ENCODE measurements around the gene TAL1.
A peak's percentile ranks its signal among the peaks of the same experiment; 100 is the strongest.

Gene TAL1

GRCh38 chr1:47188791-47189785 is 42.9 kb downstream of the TAL1 start:
- no peak for DNase-seq (ENCODE audit: low read depth in 2 of 2)

- DNase-seq (ENCODE audit: low read depth in 2 of 2) = no peak
Measured at GRCh38 chr1:47187926-47188250, 44.1 kb downstream of the TAL1 start.

DNA sequence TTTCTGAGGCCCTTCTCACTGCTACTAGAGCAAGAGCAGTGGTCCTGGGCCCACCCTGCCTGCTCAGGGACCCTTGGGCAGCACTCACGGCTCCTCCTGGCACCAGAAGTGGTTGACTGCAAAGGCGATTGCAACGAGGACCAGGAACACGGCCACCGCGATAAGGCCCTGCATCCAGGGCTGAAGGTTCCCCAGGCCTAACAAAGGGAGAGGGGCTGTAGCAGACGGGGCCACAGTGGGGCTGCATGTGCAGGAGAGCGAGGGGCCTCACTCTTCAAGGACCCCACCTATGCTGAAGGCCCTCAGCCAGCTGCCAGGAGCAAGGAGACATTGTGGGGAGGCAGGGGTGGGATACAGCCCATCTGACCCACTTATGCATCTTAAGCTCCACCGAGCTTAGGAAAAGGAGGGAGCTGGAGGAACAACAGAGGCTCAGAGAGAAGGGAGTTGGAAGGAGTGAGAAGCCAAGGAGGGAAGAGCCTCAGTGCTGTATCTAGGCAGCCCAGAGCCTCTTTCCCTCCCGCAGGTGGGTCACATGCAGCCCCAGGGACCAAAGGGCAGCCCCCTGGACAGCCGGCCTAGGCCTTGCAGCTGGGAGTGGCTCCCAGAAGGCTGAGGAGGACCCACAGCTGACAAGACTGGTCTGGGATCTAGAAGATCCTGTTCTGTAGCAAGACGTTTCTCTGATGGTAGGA is 44.6 kb downstream of the TAL1 start:
- no peak for DNase-seq (ENCODE audit: low read depth in 2 of 2)

- no peak for DNase-seq (ENCODE audit: low read depth in 2 of 2)
Measured at GRCh38 chr1:47186267-47187185, 45.5 kb downstream of the TAL1 start.

DNA sequence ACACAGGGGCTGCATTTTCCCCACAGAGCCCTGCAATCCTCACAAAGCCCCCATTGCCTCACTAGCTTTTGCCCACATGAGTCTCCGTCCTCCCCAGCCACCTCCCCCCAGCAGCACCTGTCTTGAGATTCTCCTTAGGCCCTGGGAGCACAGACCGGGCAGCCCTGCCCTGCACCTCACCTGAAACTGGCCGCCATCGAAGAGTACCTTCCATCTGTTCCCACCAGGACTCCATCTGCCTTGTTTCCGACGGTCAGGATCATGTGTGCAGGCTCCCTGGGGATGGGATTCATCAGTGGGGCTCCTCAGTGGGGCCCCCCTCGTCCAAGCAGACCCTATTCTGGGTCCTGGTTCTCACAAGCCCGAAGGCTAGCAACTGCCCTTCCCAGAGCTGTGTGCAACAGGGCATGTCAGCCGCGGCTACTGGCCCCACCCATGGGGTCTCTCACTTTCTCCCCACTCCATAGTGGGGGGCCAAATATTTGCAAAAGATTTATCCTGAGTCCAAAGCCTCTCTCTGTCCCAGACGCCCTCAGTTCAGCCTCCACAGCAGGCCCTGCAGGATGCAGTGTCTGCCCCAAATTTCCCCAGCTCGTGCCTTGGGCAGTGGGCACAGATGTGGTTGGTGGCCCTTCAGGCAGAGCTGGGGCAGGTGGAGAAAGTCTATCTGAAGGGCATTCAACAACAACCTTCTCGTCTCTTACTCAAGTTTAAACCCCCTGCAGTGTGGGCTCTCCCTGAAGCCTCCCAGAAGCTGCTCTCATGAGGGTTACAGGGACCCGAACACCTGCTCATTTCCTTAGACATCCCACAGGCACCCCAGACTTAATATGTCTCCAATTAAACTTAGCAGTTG is 47.0 kb downstream of the TAL1 start:
- DNase-seq (ENCODE audit: low read depth in 2 of 2) = no peak

- DNase-seq (ENCODE audit: low read depth in 2 of 2) = no peak
Measured at GRCh38 chr1:47184090-47184821, 47.8 kb downstream of the TAL1 start.

DNA sequence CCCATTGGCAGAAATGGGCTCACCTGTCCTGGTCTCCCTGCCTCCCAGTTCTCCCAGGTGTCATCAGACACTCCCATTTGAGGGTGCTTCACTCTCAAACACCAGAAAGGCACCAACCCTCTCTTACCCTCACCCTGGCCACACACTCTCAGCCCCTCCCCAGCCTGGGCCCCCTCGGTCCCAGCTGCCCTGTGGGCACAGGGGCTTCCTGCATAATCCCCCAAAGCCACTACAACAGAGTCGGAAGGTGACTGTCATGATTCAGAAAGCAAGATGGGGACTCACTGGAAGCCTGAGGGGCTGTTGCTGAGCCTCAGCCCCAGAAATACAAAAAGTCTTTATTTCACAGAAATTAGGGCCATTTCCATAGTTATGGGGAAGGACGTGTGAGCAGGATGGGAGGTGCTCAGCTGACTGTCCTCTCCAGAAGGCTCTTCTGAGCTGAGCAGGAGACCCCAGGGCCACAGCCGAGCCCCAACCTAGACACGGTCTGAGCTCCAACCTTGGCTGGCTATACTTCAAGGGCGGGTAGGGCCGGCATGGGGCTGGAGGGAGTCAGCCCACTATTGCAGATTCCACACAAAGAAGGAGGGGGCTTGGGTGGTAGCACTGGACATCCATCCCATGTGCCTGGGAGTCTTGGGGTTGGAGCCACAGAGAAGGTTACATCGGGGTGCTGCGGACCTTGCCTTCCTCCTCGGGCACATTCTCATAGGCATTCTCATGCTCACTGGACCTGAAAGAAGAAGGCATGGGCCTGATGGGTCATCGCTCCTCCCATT is 48.5 kb downstream of the TAL1 start:
- DNase-seq (ENCODE audit: low read depth in 2 of 2) = no peak

DNA sequence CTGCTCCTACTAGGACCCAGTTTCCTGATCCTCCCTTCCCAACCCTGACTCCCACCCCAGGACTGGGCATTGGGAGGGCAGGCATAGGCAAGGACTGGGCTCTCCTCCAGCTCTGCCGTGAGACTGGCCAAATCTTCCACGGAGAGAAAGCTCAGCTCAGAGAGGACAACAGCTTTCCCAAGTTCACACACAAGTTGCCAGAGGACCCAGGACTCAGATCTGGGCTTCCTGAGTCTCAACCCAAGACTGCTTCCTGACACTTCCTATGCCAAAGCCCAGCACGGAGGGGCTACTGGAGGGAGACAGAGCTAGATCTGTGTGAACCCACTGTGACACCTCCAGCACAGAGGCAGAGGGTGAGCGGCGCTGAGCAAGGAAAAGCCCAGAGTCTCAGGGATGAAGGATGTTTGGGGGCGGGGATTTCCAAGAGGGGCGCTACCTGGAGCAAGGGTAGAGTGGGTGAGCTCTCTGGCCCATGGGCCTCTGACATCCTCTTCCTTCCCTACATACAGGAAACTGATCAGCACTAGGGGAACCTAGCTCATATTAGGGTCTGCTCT is 49.3 kb downstream of the TAL1 start:
- no peak for DNase-seq (ENCODE audit: low read depth in 2 of 2)

DNA sequence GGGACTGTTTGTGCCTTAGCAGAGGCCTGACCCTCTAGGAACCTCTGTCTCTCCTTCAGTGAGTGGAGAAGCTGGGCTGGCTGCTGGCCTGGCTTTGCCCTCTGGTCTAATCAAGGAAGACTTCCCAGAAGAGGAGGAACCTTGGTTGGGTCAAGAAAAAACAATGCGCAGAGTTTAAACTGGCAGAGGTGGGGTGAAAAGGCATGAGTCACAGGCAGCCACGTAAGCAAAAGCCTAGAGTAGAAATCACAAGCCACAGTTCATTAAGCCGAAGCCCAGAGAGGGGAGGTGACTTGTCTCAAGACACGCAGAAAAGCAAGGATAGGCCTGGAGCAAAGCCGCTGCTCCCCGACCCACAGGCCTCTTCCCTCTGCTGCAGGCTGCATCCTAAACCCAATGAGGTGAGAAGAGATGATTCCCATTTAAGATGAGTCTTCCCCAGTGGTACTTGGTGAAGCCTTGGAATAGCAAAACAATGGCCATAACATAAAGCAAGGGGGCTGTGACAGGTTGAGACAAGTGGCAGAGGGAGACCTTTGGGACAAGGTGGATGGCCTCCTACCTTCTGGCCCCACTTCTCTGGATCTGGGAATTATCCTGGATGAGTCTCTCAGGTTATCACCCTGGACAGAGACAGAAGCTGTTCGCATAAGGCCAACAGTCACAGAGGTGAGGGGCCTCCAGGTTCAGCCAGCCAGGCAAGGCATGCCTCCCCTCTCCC is 49.9 kb downstream of the TAL1 start:
- DNase-seq (ENCODE audit: low read depth in 2 of 2) = no peak

- DNase-seq (ENCODE audit: low read depth in 2 of 2) = no peak
Measured at GRCh38 chr1:47181095-47181954, 50.7 kb downstream of the TAL1 start.

DNA sequence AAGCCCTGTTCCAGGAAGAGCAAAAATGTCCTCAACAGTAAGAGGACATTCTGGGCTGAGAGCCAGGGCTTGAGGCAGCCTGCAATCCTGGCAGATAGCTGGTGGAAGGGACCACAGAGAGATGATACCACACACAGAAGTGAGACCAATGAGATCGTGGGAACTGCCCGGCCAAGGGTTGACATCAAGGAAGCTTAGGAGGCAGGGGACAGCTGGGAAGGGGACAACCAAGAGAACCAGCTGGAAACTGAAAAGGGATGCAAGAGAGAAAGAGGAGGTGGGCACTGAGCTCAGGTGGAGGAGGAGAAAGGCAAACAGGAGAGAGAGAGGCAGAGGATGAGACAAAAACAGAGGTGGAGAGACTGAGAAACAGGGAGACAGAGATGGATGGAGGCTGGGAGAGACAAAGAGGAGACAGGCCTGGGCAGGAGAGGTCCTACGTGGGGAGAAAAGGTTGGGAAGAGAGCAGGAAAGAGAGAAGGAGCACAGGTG is 51.4 kb downstream of the TAL1 start:
- DNase-seq (ENCODE audit: low read depth in 2 of 2) = no peak

DNA sequence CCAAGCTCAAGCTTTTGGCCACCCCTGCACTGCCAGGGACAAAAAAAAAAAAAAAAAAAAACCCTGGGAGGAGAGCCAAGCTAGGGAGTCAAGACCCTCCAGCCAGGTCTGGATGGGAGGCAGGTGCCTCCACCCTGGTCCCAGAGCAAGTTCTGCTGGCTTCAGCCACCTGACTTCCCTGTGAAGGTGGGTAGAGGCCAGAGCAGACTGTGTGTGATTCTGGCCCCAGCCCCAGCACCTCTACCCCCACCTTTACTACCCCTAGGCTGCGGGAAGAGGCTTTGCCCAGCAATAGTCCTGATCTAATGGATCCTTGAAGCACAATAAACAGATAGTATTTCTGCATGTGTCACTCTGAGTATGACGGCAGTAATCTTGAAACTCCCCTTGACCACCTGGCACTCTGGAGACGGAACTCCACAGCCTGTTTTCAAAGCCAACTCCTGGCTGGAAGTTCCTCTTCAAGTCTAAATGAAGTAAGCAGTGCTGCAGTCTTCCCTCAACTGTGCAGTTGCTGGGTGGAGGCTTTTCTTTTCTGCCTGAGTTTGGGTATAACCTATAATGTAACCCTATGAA is 51.9 kb downstream of the TAL1 start:
- DNase-seq (ENCODE audit: low read depth in 2 of 2) = no peak

DNA sequence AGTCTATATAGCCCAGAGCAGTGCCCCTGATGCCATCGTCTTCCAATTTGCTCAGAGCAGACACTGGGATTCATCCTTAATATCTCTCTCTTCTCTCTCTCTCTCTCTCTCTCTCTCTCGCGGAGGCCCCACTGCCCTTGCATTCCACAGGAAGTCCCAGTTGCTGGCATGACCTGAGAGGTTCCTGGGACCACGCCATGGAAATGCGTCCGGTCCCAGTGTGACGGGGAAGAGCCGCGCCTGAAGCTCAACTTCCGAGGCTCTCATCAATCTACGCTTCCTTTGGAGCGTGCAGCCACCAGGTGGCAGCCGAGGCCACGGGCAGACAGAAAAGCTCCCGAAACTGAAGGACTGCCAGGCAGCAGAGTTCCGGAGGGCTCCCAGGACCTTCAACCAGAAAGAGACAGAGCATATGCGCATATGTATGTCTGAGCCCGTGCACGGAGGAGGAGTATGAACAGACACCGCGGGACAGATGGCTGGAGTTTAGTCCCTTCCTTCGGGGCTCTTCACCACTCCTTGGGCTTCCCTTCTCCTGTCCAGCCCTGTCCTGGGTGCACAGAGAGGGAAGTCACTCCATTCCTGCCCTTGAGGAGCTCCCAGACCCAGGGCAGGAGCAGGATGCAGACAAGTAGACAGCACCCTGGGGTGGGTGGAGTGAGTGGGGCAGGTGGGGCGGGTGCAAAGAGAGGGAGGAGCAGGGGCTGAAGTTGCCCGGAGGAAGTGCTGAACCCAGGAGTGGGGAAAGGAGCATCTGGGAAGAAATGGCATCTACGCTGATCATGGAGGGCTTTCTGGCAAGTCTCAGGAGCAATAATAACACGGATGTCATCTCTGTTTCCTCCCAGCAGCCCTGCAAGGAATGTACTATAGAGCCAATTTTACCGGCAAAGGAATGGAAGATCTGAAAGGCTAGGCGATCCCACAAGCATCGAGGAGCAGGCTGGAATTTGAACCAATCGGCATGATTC is 52.7 kb downstream of the TAL1 start:
- peak; percentile 21 to 50 for DNase-seq (ENCODE audit: low read depth in 2 of 2)

- DNase-seq (ENCODE audit: low read depth in 2 of 2) = no peak
Measured at GRCh38 chr1:47178654-47179016, 53.4 kb downstream of the TAL1 start.

- DNase-seq (ENCODE audit: low read depth in 2 of 2) = no peak
Measured at GRCh38 chr1:47178020-47178419, 54.0 kb downstream of the TAL1 start.
